Stimulated activated naive CD8-positive, alpha-beta T cell treated with anti-CD3 and anti-CD28 coated beads, Interleukin-15, Interleukin-2, amounts not matched to agents 100 ng/mL and 50 ng/mL, for 24 hours (primary cell): ENCODE results near the gene SLC9A9.

Source experiments
- H3K27ac Mint-ChIP-seq: one replicate; pipeline ENCODE4 v1.8.0; 2021; ENCODE audit warnings: mild to moderate bottlenecking, mixed read lengths
- H3K27me3 Mint-ChIP-seq: one replicate; pipeline ENCODE4 v1.8.0; 2021; ENCODE audit warnings: mixed read lengths
- H3K36me3 Mint-ChIP-seq: one replicate; pipeline ENCODE4 v1.8.0; 2021; ENCODE audit warnings: low read depth, mixed read lengths
- H3K4me1 Mint-ChIP-seq: one replicate; pipeline ENCODE4 v1.8.0; 2021; ENCODE audit warnings: low read depth, mixed read lengths
- H3K4me3 Mint-ChIP-seq: one replicate; pipeline ENCODE4 v1.8.0; 2021; ENCODE audit warnings: mild to moderate bottlenecking, mixed read lengths
- H3K9me3 Mint-ChIP-seq: one replicate; pipeline ENCODE4 v1.8.0; 2021; ENCODE audit warnings: mixed read lengths

Gene SLC9A9

DNA sequence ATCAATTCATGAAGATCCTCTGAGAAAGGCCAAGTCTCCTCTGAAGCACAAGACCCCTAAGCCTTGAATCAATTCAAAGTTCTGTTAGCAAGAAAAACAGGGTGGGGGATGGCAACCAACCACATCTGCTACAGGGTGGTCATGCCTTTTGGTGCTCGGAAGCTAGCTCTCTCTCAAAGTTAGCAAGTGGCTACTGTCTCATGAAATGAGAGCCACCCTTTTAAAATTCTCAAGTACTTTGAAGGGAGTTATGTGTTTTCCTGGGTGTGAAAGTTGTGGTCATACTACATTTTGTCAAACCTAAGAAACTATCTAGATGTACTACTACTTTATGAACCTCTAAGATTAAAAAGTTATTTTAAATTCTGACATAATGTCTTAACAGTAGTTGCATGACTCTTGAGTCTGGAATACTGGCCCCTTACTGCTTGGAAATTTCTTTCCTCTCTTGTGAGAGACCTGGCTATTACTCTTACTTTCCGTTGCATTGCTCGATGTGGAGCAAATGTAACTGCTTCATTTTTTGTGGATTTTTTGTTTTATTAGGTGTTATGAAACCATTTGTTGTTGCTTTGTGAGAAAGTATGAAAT, 612.6 kb downstream of the SLC9A9 start:
- no peak overlapping the region for H3K4me3 Mint-ChIP-seq

DNA sequence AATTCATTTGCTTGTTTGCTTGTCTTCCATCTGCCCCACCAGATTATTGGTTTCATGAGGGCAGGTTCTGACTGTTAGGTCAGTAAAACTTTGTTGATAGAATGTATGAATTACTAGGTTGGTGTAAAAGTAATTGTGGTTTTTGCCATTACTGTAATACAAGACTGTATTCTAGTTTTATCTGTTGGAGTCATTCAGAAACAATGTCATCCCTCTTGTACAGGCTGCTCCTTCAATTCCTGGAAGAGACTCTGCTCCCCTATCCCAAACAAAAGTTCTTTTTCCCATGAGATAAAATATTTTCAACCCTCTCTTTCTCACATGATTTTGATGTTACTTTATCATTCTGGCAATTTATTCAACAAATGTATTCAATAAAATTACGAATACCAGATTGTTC, 613.7 kb downstream of the SLC9A9 start:
- Mint-ChIP-seq H3K4me3 (no peak overlapping the region), H3K27me3 (no peaks in the 10 kb centered on the region), H3K4me1 (peaks cover 15% of the 10 kb centered on the region), H3K9me3 (peaks cover 3% of the 10 kb centered on the region), H3K27ac (no peak overlapping the region), H3K36me3 (no peaks in the 10 kb centered on the region)

More for the DNA sequence above, 612.6 kb downstream of the SLC9A9 start:
- peaks cover 19% of the 10 kb centered on the region for H3K4me1 Mint-ChIP-seq
- no peaks in the 10 kb centered on the region for H3K27me3 Mint-ChIP-seq
- H3K9me3 Mint-ChIP-seq, result peaks cover 3% of the 10 kb centered on the region
- H3K36me3 Mint-ChIP-seq, result no peaks in the 10 kb centered on the region
- peak overlapping the region; percentile 62 for H3K27ac Mint-ChIP-seq

DNA sequence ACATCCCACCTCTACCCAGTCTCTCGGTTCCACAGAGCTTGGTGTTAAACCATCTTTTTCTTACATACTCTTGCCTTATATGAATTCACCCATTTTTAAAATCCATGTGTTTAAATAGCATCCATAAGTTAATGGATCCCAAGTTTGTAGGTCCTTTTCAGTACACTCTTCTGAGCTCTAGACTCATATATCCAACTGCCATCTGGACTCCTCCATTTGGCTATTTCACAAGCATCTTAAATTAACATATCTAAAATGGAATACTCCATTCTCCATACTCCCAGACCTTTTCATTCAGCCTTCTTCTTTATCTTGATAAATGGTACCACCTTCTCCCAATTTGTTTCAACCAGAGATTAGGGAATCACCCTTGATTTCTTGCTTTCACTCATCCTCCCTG, 615.3 kb downstream of the SLC9A9 start:
- Mint-ChIP-seq H3K27me3 (no peaks in the 10 kb centered on the region), H3K36me3 (no peaks in the 10 kb centered on the region), H3K4me1 (peaks cover 15% of the 10 kb centered on the region), H3K4me3 (no peak overlapping the region), H3K27ac (no peak overlapping the region), H3K9me3 (peaks cover 3% of the 10 kb centered on the region)

DNA sequence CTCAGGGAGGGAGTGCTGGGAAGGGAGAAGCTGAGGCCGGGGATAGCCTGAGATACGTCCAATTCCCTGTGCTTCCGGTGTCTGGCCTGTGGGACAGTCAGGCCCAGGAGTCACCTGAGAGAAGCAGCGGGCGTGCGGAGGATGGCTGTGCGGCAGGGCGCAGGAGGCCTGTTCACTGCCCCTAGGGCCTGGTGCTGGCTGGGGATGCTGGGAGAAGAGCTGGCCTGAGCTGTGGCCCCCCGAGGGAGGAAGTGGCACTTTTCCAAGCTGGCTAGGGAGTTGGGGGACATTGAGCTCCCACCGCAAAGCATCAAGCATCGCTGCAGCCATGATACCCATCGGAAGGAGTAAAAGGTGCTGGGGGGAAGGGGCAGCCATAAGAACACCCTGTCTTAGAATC, 619.9 kb downstream of the SLC9A9 start:
- no peaks in the 10 kb centered on the region for H3K4me1 Mint-ChIP-seq
- no peaks in the 10 kb centered on the region for H3K9me3 Mint-ChIP-seq
- H3K27ac Mint-ChIP-seq, result no peak overlapping the region
- no peaks in the 10 kb centered on the region for H3K36me3 Mint-ChIP-seq
- no peaks in the 10 kb centered on the region for H3K27me3 Mint-ChIP-seq
- no peak overlapping the region for H3K4me3 Mint-ChIP-seq

DNA sequence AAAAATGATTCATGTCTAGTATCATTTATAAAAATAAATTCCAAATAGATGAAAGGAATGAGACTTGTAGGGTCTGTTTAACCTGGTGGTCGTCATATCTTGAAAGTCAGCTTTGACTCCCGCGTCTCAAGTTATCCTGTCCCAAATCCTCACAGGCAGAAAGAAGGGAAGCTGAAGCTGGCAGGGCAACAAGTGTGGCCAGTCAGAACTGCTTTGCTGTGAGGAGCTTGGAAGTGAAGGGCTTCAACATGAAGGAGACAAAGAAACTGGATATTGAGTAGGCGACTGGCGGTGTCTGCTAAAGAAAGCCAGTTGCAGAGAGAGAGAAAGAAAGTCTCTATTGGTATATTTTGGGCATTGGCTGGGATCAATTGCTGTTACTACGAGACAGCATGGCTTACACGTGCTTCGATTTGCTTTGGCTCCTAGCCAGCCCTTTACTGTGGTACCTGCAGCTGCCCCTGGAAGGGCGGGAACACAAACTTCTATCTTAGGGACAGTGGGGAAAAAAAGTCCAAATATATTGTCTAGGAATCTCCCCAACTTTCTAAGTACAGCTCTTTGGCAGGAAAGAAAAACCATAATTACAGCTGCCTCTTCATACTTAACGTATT, 621.5 kb downstream of the SLC9A9 start:
- H3K36me3 Mint-ChIP-seq, result no peaks in the 10 kb centered on the region
- no peak overlapping the region for H3K4me3 Mint-ChIP-seq
- no peaks in the 10 kb centered on the region for H3K27me3 Mint-ChIP-seq
- no peaks in the 10 kb centered on the region for H3K9me3 Mint-ChIP-seq
- H3K27ac Mint-ChIP-seq, result no peak overlapping the region
- peaks cover 9% of the 10 kb centered on the region for H3K4me1 Mint-ChIP-seq

DNA sequence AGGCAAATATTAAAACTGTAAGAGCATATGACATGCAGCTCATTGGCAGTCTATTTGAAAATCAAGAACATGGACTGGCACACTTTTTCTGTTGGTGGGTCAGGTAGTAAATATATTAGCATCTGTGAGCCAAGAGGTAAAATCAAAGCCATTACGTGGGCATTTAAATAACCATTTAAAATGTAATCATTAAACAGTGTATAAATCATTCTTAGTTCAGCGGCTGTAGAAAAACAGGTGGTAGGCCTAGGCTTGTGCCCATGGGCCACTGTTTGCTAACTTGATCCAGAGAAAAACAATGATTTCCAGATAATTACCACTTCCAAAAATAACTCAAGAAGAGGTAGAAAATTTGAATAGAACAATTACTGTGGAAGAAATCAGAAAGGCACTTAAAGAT, 623.6 kb downstream of the SLC9A9 start:
- Mint-ChIP-seq H3K4me3 (no peak overlapping the region), H3K27ac (no peak overlapping the region), H3K27me3 (no peaks in the 10 kb centered on the region), H3K36me3 (no peaks in the 10 kb centered on the region), H3K4me1 (peaks cover 13% of the 10 kb centered on the region), H3K9me3 (no peaks in the 10 kb centered on the region)

DNA sequence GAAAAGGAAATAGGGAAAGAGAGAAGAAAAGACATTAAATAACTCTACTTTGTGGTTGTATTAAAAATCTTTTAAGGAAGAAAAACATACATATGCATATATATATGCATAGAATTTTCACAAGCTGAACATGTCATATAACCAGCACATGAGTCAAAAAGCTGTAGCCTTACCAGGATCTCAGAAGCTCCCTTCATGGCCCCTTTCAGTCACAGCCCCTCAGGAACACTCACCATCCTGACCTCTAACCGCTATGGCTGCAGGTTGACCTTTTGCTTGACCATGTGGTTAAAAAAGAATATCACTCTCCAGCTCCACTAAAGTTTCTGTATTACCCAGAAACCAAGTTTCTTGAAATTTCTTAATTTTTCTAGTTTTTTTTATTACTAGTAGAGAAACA, 625.3 kb downstream of the SLC9A9 start:
- Mint-ChIP-seq H3K36me3 (no peaks in the 10 kb centered on the region), H3K9me3 (no peaks in the 10 kb centered on the region), H3K4me1 (peaks cover 19% of the 10 kb centered on the region), H3K27ac (peak overlapping the region; percentile 92), H3K4me3 (peak overlapping the region; percentile 52), H3K27me3 (no peaks in the 10 kb centered on the region)

DNA sequence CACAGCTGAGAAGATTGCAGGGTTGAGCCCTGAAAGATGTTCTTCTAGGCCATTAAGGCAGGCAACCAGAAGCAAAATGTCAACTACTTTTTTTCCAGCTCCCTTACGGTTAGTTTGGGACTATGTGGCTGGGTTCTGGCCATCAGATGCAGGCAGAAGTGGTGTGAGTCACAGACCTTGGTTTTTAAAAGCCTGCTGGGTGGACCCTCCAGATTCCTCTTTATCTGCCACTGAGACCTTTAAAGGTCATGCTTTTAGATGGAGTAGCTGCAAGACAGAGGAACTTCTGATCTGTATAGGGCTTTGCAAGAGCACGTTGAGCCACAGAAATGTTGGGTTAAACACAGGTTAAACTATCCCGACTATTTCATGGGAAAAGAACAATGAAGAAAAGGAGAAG, 625.8 kb downstream of the SLC9A9 start:
- no peaks in the 10 kb centered on the region for H3K36me3 Mint-ChIP-seq
- H3K4me1 Mint-ChIP-seq, result peaks cover 23% of the 10 kb centered on the region
- no peaks in the 10 kb centered on the region for H3K9me3 Mint-ChIP-seq
- peak overlapping the region; percentile 92 for H3K27ac Mint-ChIP-seq
- peak overlapping the region; percentile 52 for H3K4me3 Mint-ChIP-seq
- no peaks in the 10 kb centered on the region for H3K27me3 Mint-ChIP-seq

DNA sequence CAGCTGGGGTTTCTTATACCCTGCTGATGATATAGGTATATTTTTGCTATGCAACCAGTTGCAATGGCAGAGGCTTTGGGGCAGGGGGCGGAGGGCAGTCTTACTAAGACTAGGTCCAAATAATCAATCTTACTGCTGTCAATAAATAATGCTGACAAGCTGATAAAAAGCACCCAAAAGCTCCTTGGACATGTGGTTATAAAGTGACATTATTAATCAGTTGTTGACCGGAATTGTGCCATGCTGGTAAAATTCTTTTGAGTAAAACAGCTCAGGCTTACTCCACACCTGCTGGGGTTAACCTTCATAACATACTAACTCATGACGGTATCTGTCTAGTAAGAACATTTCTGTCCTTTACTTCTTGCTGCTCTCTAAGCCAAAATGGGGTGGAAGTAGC, 626.8 kb downstream of the SLC9A9 start:
- Mint-ChIP-seq H3K9me3 (no peaks in the 10 kb centered on the region), H3K36me3 (no peaks in the 10 kb centered on the region), H3K4me3 (no peak overlapping the region), H3K27me3 (no peaks in the 10 kb centered on the region), H3K4me1 (peaks cover 34% of the 10 kb centered on the region), H3K27ac (peak overlapping the region; percentile 5)

DNA sequence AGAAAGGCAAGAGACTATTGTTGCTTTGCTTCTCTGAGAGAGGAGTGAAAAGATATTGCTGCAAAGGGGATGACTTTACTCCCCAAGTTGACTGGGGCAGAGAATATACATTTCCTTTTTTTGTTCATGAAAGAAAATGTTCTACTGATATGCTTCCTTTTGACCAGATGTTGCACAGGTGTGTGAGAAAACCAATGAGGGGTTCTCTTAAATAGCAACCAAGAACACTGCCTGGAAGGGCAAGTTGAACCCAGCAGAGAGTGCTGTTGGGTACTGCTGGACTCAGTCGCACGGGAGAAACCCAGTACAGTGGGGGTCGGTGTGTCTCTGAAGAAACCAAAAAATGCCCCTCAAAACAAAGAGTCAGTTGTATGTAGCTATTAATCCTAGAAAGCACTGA, 627.5 kb downstream of the SLC9A9 start:
- no peak overlapping the region for H3K27ac Mint-ChIP-seq
- no peaks in the 10 kb centered on the region for H3K9me3 Mint-ChIP-seq
- H3K27me3 Mint-ChIP-seq, result no peaks in the 10 kb centered on the region
- H3K4me3 Mint-ChIP-seq, result no peak overlapping the region
- H3K36me3 Mint-ChIP-seq, result no peaks in the 10 kb centered on the region
- H3K4me1 Mint-ChIP-seq, result peaks cover 36% of the 10 kb centered on the region

DNA sequence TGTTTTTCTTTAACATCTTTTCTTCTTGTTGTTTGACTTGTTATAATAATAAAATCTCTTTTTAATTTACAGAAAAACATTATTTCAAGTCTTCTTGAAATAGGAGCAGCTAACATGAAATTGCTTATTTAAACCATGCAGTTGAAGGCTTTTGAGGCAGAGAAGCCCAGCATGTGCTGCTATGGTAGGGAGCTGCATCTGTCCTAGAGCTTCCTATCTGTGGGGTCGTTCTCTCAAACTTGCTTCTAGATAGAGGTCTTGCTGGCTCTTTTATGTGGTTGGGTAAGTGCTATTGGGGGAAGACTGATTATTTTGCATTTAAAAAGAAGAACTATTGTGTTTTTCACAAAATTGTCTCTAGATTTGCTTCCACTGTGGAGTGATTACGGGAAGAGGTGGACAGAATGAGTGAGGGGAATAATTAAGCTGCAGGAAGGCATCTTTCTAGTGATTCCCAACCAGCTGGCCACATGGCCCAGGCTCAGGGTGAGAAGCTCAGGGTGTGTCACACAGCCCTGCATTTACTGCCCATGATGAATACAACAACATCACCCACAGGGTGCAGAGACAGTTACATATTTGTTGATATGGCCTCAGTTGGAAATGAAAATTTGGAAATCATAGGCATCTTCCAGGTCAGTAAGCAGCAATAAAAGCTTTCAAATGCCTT, 630.0 kb downstream of the SLC9A9 start:
- H3K27ac Mint-ChIP-seq, result no peak overlapping the region
- no peaks in the 10 kb centered on the region for H3K9me3 Mint-ChIP-seq
- no peaks in the 10 kb centered on the region for H3K27me3 Mint-ChIP-seq
- H3K4me1 Mint-ChIP-seq, result peaks cover 36% of the 10 kb centered on the region
- H3K4me3 Mint-ChIP-seq, result no peak overlapping the region
- H3K36me3 Mint-ChIP-seq, result no peaks in the 10 kb centered on the region

DNA sequence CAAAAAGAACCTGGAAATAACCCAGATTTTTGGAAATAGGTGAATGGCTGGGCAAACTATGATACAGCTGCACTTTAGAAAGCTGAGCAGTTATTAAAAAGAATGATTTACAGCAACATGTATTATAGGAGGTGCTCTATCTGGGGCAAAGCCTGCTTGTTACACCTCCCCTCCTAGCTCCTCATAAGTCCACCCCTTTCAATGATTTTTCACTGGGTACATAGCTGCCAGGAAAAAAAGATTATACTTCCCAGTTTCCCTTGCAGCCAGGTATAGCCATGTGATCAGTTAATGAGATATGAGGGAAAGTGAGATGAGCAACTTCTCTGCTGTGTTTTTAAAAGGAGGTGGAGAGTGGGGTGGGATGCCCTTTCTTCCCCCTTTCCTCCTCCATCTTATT, 631.0 kb downstream of the SLC9A9 start:
- Mint-ChIP-seq H3K4me3 (peak overlapping the region; percentile 61), H3K27ac (no peak overlapping the region), H3K4me1 (peaks cover 30% of the 10 kb centered on the region), H3K27me3 (no peaks in the 10 kb centered on the region), H3K36me3 (no peaks in the 10 kb centered on the region), H3K9me3 (no peaks in the 10 kb centered on the region)

DNA sequence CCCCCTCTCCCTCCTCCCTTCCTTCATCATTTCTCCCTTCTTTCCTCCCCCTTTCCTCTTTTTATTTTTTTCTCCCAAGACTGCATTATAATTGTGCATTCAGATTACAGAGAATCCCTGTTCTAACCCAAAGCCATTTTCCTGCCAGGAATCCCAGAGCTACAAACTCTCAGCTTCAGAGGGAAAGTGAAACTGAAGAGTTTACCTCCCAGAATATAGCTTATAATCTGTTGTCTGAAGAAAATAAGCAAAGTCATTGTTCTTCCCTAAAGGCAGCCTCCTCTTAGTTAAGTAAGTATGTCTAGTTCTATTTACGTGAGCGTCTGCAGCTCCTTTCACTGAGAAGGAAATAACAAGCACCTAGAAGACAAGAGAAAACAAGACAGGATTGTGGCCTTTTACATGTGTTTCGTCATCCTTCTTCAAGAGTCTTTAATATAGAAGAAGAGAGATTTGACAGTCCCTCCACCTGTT, 631.5 kb downstream of the SLC9A9 start:
- peak overlapping the region; percentile 64 for H3K27ac Mint-ChIP-seq
- no peaks in the 10 kb centered on the region for H3K27me3 Mint-ChIP-seq

More for the DNA sequence above, 631.5 kb downstream of the SLC9A9 start:
- H3K36me3 Mint-ChIP-seq, result no peaks in the 10 kb centered on the region
- peaks cover 26% of the 10 kb centered on the region for H3K4me1 Mint-ChIP-seq
- H3K9me3 Mint-ChIP-seq, result no peaks in the 10 kb centered on the region
- H3K4me3 Mint-ChIP-seq, result peak overlapping the region; percentile 61
